ENCODE data around the gene NDOR1. TPM values are rescaled to one million over a fixed set of nuclear protein-coding genes. Genes with fewer than 3 reads are reported as not detected.
A peak's percentile ranks its signal among the peaks of the same experiment; 100 is the strongest.

The NDOR1 gene
- total and polyA plus RNA-seq, 2 experiments from 2014 or later, result 7.8 to 12.3 TPM

DNA sequence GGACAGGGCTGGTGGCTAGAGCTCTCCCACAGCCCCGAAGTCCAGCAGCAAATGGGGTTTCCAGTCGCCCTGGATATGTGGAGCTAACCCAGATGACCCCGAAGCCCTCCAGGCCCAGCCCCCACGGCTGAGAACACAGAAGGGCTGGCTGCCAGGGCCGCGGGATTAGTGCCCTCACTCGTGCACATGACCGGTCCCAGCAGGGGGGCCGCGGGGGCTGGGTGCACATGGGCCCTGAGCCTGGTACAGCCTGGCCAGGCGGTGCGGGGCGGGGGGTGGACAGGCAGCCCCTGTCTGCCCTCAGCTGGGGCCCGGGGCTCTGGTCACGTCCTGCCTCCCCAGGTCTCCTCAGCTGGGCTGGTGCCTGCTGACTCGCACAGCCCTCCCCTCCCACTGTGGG, 11.1 kb upstream of the NDOR1 start:
- 83% methylated on average over 13 of the region's 16 CpGs for WGBS (ENCODE audit: low lambda C conversion rate, missing lambda C conversion rate)
- H3K36me3 ChIP-seq (replicated peaks; ENCODE audit: insufficient read depth, low read depth), result no peaks in the 10 kb centered on the region
- H2AFZ ChIP-seq, result no peak overlapping the region
- H3K4me1 ChIP-seq (ENCODE audit: insufficient read depth), result peaks cover 53% of the 10 kb centered on the region
- H3K27me3 ChIP-seq, result no peaks in the 10 kb centered on the region
- DNase-seq (ENCODE audit: low spot score), result peak; percentile 65
- peak overlapping the region; percentile 58 for H3K27ac ChIP-seq
- no peaks in the 10 kb centered on the region for H3K9me3 ChIP-seq (ENCODE audit: low read depth)
- no peak for TF ChIP-seq EZH2 (IDR thresholded peaks at IDR 0.05; ENCODE audit: borderline replicate concordance)
- no peak for TF ChIP-seq EZH2phosphoT487 (IDR thresholded peaks at IDR 0.05; ENCODE audit: low read depth, severe bottlenecking, unreplicated experiment)
- TF ChIP-seq, protein P1, sequence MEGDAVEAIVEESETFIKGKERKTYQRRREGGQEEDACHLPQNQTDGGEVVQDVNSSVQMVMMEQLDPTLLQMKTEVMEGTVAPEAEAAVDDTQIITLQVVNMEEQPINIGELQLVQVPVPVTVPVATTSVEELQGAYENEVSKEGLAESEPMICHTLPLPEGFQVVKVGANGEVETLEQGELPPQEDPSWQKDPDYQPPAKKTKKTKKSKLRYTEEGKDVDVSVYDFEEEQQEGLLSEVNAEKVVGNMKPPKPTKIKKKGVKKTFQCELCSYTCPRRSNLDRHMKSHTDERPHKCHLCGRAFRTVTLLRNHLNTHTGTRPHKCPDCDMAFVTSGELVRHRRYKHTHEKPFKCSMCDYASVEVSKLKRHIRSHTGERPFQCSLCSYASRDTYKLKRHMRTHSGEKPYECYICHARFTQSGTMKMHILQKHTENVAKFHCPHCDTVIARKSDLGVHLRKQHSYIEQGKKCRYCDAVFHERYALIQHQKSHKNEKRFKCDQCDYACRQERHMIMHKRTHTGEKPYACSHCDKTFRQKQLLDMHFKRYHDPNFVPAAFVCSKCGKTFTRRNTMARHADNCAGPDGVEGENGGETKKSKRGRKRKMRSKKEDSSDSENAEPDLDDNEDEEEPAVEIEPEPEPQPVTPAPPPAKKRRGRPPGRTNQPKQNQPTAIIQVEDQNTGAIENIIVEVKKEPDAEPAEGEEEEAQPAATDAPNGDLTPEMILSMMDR (IDR thresholded peaks at IDR 0.05; ENCODE audit: poor library complexity), result no peak
- H3K4me2 ChIP-seq, result peak overlapping the region; percentile 99
- H4K20me1 ChIP-seq (ENCODE audit: insufficient read depth, poor library complexity, severe bottlenecking), result peaks cover 73% of the 10 kb centered on the region
- no peak overlapping the region for H3K4me3 ChIP-seq
- H3K9me2 ChIP-seq (replicated peaks; ENCODE audit: insufficient read depth), result no peaks in the 10 kb centered on the region
- peaks cover 99% of the 10 kb centered on the region for H3K79me2 ChIP-seq

DNA sequence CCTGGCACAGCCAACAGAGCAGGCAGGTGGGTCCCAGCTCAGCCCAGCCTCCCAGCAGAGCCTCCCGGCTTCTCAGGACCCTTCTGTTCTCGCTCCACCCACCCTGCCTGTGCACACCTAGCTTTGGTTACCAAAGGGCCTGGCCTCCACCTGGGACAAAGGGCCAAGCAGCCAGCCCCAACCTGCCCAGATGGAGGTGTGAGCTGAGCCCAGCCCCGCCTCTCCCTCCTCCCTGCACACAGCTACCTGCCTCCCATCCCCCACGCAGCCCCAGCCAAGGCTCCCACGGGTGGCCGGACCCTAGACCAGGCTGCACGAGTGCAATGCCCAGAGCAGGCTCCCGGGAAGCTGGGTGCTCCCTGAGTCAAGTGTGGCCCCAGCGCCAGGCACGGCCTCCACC, 10.6 kb upstream of the NDOR1 start:
- peak; percentile 38 for DNase-seq (ENCODE audit: low spot score)
- Histone ChIP-seq H3K4me1 (ENCODE audit: insufficient read depth) (peaks cover 52% of the 10 kb centered on the region), H3K4me3 (no peak overlapping the region), H3K9me2 (replicated peaks; ENCODE audit: insufficient read depth) (no peaks in the 10 kb centered on the region), H3K27ac (peak overlapping the region; percentile 58), H3K4me2 (peak overlapping the region; percentile 99), H3K9me3 (ENCODE audit: low read depth) (no peaks in the 10 kb centered on the region), H3K36me3 (replicated peaks; ENCODE audit: insufficient read depth, low read depth) (no peaks in the 10 kb centered on the region), H3K79me2 (peaks cover 99% of the 10 kb centered on the region), H3K27me3 (no peaks in the 10 kb centered on the region), H2AFZ (no peak overlapping the region), H4K20me1 (ENCODE audit: insufficient read depth, poor library complexity, severe bottlenecking) (peaks cover 73% of the 10 kb centered on the region)
- TF ChIP-seq EZH2 (IDR thresholded peaks at IDR 0.05; ENCODE audit: borderline replicate concordance), result no peak
- TF ChIP-seq EZH2phosphoT487 (IDR thresholded peaks at IDR 0.05; ENCODE audit: low read depth, severe bottlenecking, unreplicated experiment), result no peak
- TF ChIP-seq, protein P1 (IDR thresholded peaks at IDR 0.05; ENCODE audit: poor library complexity), result no peak
- WGBS (ENCODE audit: low lambda C conversion rate, missing lambda C conversion rate), result 78% methylated on average over 9 of the region's 10 CpGs

GRCh38 chr9:137195525-137196220, 9.8 kb upstream of the NDOR1 start:
- Histone ChIP-seq H3K4me1 (ENCODE audit: insufficient read depth) (peaks cover 44% of the 10 kb centered on the region), H3K27ac (peak overlapping the region; percentile 58), H3K9me2 (replicated peaks; ENCODE audit: insufficient read depth) (no peaks in the 10 kb centered on the region), H3K27me3 (no peaks in the 10 kb centered on the region), H3K9me3 (ENCODE audit: low read depth) (no peaks in the 10 kb centered on the region), H3K79me2 (peaks cover 91% of the 10 kb centered on the region), H3K36me3 (replicated peaks; ENCODE audit: insufficient read depth, low read depth) (no peaks in the 10 kb centered on the region), H4K20me1 (ENCODE audit: insufficient read depth, poor library complexity, severe bottlenecking) (peaks cover 65% of the 10 kb centered on the region), H2AFZ (no peak overlapping the region), H3K4me3 (no peak overlapping the region), H3K4me2 (peak overlapping the region; percentile 99)
- WGBS (ENCODE audit: low lambda C conversion rate, missing lambda C conversion rate), result 81% methylated on average over 18 of the region's 21 CpGs
- DNase-seq (ENCODE audit: low spot score), result peak; percentile 65
- TF ChIP-seq, protein P1 (IDR thresholded peaks at IDR 0.05; ENCODE audit: poor library complexity), result no peak
- no peak for TF ChIP-seq EZH2 (IDR thresholded peaks at IDR 0.05; ENCODE audit: borderline replicate concordance)
- no peak for TF ChIP-seq EZH2phosphoT487 (IDR thresholded peaks at IDR 0.05; ENCODE audit: low read depth, severe bottlenecking, unreplicated experiment)

Measured in hepatocyte (in vitro differentiated cells).